ENCODE data around the gene VSNL1. TPM values are rescaled to one million over a fixed set of nuclear protein-coding genes. Genes with fewer than 3 reads are reported as not detected.

The VSNL1 gene
- total RNA-seq, 1 experiment from 2014 or later, result 9.9 TPM

- Histone ChIP-seq H4K91ac (ENCODE audit: insufficient read length, low read depth, low read length) (no peak overlapping the region), H3K23me2 (ENCODE audit: insufficient read length, low read depth, low read length, poor library complexity, severe bottlenecking) (no peaks in the 10 kb centered on the region), H3K4ac (ENCODE audit: low read depth, low read length) (no peak overlapping the region), H4K5ac (ENCODE audit: insufficient read length, low read depth, low read length) (no peak overlapping the region), H3K23ac (ENCODE audit: insufficient read length, low read depth, low read length) (no peak overlapping the region), H4K20me1 (ENCODE audit: control insufficient read depth, insufficient read depth, insufficient read length) (peaks cover 2% of the 10 kb centered on the region), H3T11ph (ENCODE audit: low read length) (no peak overlapping the region), H3K27me3 (ENCODE audit: insufficient read depth, low read length) (no peaks in the 10 kb centered on the region), H4K8ac (replicated peaks; ENCODE audit: insufficient read length, low read depth, low read length) (no peak overlapping the region), H3K4me1 (ENCODE audit: insufficient read depth, low read length) (no peaks in the 10 kb centered on the region; the same call in 1 of the 2 replicates), H3K79me2 (ENCODE audit: insufficient read depth, low read length) (no peaks in the 10 kb centered on the region), H2AFZ (ENCODE audit: low read length) (no peak overlapping the region), H3K27ac (ENCODE audit: insufficient read length, low read depth, low read length) (no peak overlapping the region), H3K79me1 (ENCODE audit: insufficient read depth, low read depth, low read length, poor library complexity, severe bottlenecking) (no peaks in the 10 kb centered on the region), H3K4me2 (ENCODE audit: insufficient read depth, insufficient read length, low read length) (no peak overlapping the region), H2BK20ac (ENCODE audit: low read depth, low read length, poor library complexity, severe bottlenecking) (no peak overlapping the region), H2BK12ac (ENCODE audit: insufficient read length, low read depth, low read length) (no peak overlapping the region), H3K9me3 (ENCODE audit: control insufficient read depth, low read depth, low read length) (no peaks in the 10 kb centered on the region), H3K14ac (ENCODE audit: insufficient read depth, low read length) (no peak overlapping the region), H2BK120ac (ENCODE audit: low read depth, low read length, poor library complexity, severe bottlenecking) (no peak overlapping the region), H3K18ac (ENCODE audit: insufficient read length, low read depth, low read length) (no peak overlapping the region), H2BK15ac (ENCODE audit: low read depth, low read length) (no peak overlapping the region), H2BK5ac (ENCODE audit: insufficient read length, low read length) (no peak overlapping the region), H3K56ac (ENCODE audit: insufficient read length, low read depth, low read length) (no peak overlapping the region), H2AK5ac (ENCODE audit: insufficient read length, low read length) (no peak overlapping the region), H3K9ac (ENCODE audit: extremely low read depth, insufficient read length, low read length) (no peak overlapping the region)
- Mint-ChIP-seq H3K9me3 (no peaks in the 10 kb centered on the region), H3K27me3 (ENCODE audit: low read depth) (no peaks in the 10 kb centered on the region; the same call in 1 of the 2 replicates), H3K27ac (peak overlapping the region in 1 of 3 experiments; percentile 33; a peak in 1 of 7 replicates), H3K4me1 (peaks cover 7 to 15% of the 10 kb centered on the region in 2 experiments), H3K4me3 (no peak overlapping the region), H3K36me3 (ENCODE audit: insufficient read depth in 1 of 3, low read depth in 3 of 3) (peaks cover 0 to 2% (median 0%) of the 10 kb centered on the region in 3 experiments; a peak in 2 of 7 replicates)
- no peak for TF ChIP-seq CTCF (conservative IDR thresholded peaks at IDR 0.05)
- WGBS (ENCODE audit: extremely low coverage, insufficient read length, low lambda C conversion rate), result no CpG with 5 or more reads among the region's 4 CpGs
- DNase-seq, result no peak
These were observed 73.9 kb downstream of the VSNL1 start for GRCh38 chr2:17614174-17614930.
